Colonic mucosa (tissue), 4 donors: ENCODE results near the gene MRPS9. TPM values are rescaled to one million over a fixed set of nuclear protein-coding genes. Genes with fewer than 3 reads are reported as not detected.

Source experiments
- DNase-seq: peaks from one replicate; pipeline ENCODE4 v3.0.0-alpha.2; 2020
- H3K27ac ChIP-seq: fragments of 200-600 bp; one replicate; pipeline ENCODE4 v1.8.0; 2021
- H3K27me3 ChIP-seq: fragments of 200-600 bp; one replicate; pipeline ENCODE4 v1.8.0; 2021
- H3K36me3 ChIP-seq: fragments of 200-600 bp; one replicate; pipeline ENCODE4 v1.8.0; 2021
- H3K4me1 ChIP-seq: fragments of 200-600 bp; one replicate; pipeline ENCODE4 v1.8.0; 2021; ENCODE audit warnings: mild to moderate bottlenecking
- H3K4me3 ChIP-seq: fragments of 200-600 bp; one replicate; pipeline ENCODE4 v1.8.0; 2021
- H3K9ac ChIP-seq, 2 donors: one replicate each; pipeline ENCODE4 v1.7.0; 2013; ENCODE audit warnings: control low read depth in 2 of 2, low read depth in 2 of 2, low read length in 2 of 2
- H3K9me3 ChIP-seq: fragments of 200-600 bp; one replicate; pipeline ENCODE4 v1.8.0; 2021
- CTCF ChIP-seq: fragments of 200-600 bp; IDR thresholded peaks from one replicate; pipeline ENCODE4 v1.8.0; 2022; ENCODE audit warnings: antibody characterized with exemption, mild to moderate bottlenecking
- intact Hi-C: fragments of 100-400 bp; cut with DNase I; formaldehyde crosslinking; loops from one replicate; pipeline ENCODE4 v1.14.1; 2022
- total RNA-seq, 2 donors: library from RNA; stranded (reverse); fragmentation: NEBNext Ultra II Directional in 1 of 2; extraction: Animal tissue kit (Norgen Biotek cat#: 25700) in 1 of 2; gene quantifications; one replicate each; pipeline ENCODE4 v1.2.1, GENCODE V29; 2021
- donor health status: healthy.
- donor health status: DM: no; HTN: no; CAD: no.
- donor health status: DM: no; HTN: no; CAD: no.

MRPS9 gene
- total RNA-seq, 2 donors from 2014 or later, result 33.4 to 48.4 TPM

GRCh38 chr2:105078906-105079495, 41.1 kb downstream of the MRPS9 start:
- no peaks in the 10 kb centered on the region for H3K9me3 ChIP-seq
- H3K4me3 ChIP-seq, result no peak overlapping the region
- H3K4me1 ChIP-seq, result no peaks in the 10 kb centered on the region
- H3K36me3 ChIP-seq, result no peaks in the 10 kb centered on the region
- intact Hi-C loops, result no loop called here
- DNase-seq, result no peak
- H3K27ac ChIP-seq, result no peak overlapping the region
- no peak for TF ChIP-seq CTCF
- H3K27me3 ChIP-seq, result no peaks in the 10 kb centered on the region
- H3K9ac ChIP-seq, result no peak overlapping the region

GRCh38 chr2:105080461-105080860, 42.6 kb downstream of the MRPS9 start:
- H3K9me3 ChIP-seq, result no peaks in the 10 kb centered on the region
- H3K9ac ChIP-seq, result no peak overlapping the region
- H3K4me3 ChIP-seq, result no peak overlapping the region
- no peak for TF ChIP-seq CTCF
- no peak overlapping the region for H3K27ac ChIP-seq
- DNase-seq, result no peak
- no peaks in the 10 kb centered on the region for H3K4me1 ChIP-seq
- intact Hi-C loops, result no loop called here
- H3K36me3 ChIP-seq, result no peaks in the 10 kb centered on the region
- H3K27me3 ChIP-seq, result no peaks in the 10 kb centered on the region

- Histone ChIP-seq H3K9me3 (no peaks in the 10 kb centered on the region), H3K4me1 (no peaks in the 10 kb centered on the region), H3K36me3 (no peaks in the 10 kb centered on the region), H3K27ac (no peak overlapping the region), H3K4me3 (no peak overlapping the region), H3K27me3 (no peaks in the 10 kb centered on the region), H3K9ac (no peak overlapping the region)
- intact Hi-C loops, result no loop called here
- TF ChIP-seq CTCF, result no peak
- DNase-seq, result no peak
Observed at GRCh38 chr2:105081006-105081601, 43.2 kb downstream of the MRPS9 start.

- no peak for TF ChIP-seq CTCF
- H3K36me3 ChIP-seq, result no peaks in the 10 kb centered on the region
- H3K9me3 ChIP-seq, result no peaks in the 10 kb centered on the region
- no peak for DNase-seq
- H3K4me3 ChIP-seq, result no peak overlapping the region
- H3K9ac ChIP-seq, result no peak overlapping the region
- H3K27me3 ChIP-seq, result no peaks in the 10 kb centered on the region
- H3K4me1 ChIP-seq, result no peaks in the 10 kb centered on the region
- intact Hi-C loops, result no loop called here
- H3K27ac ChIP-seq, result no peak overlapping the region
Observed at GRCh38 chr2:105082107-105082506, 44.2 kb downstream of the MRPS9 start.

- DNase-seq, result no peak
- no peaks in the 10 kb centered on the region for H3K4me1 ChIP-seq
- H3K9ac ChIP-seq, result no peak overlapping the region
- H3K36me3 ChIP-seq, result no peaks in the 10 kb centered on the region
- H3K9me3 ChIP-seq, result no peaks in the 10 kb centered on the region
- H3K27ac ChIP-seq, result no peak overlapping the region
- H3K4me3 ChIP-seq, result no peak overlapping the region
- no peak for TF ChIP-seq CTCF
- intact Hi-C loops, result no loop called here
- H3K27me3 ChIP-seq, result no peaks in the 10 kb centered on the region
Observed at GRCh38 chr2:105085525-105085924, 47.7 kb downstream of the MRPS9 start.
